Hepatocyte (in vitro differentiated cells): Measurements from ENCODE around the gene DNAH6.

Source experiments
- EZH2 ChIP-seq: fragments of 200-600 bp; sonication (generic); IDR thresholded peaks from 2 replicates; pipeline ENCODE4 v1.6.1; 2016; ENCODE audit warnings: antibody characterized with exemption, mild to moderate bottlenecking, borderline replicate concordance
- EZH2phosphoT487 ChIP-seq: fragments of 200-600 bp; sonication (generic); IDR thresholded peaks from one replicate; pipeline ENCODE4 v1.6.1; 2018; ENCODE audit warnings: antibody characterized with exemption, mild to moderate bottlenecking, low read depth, moderate library complexity; ENCODE audit not compliant: unreplicated experiment, severe bottlenecking
- TF ChIP-seq, protein P1 (sequence below): fragments of 200-600 bp; sonication (generic); IDR thresholded peaks from 2 replicates; pipeline ENCODE4 v1.5.1; 2016; ENCODE audit warnings: antibody characterized with exemption, mild to moderate bottlenecking; ENCODE audit not compliant: poor library complexity

GRCh38 chr2:84545005-84545404, 28.7 kb downstream of the DNAH6 start:
- TF ChIP-seq, protein P1, sequence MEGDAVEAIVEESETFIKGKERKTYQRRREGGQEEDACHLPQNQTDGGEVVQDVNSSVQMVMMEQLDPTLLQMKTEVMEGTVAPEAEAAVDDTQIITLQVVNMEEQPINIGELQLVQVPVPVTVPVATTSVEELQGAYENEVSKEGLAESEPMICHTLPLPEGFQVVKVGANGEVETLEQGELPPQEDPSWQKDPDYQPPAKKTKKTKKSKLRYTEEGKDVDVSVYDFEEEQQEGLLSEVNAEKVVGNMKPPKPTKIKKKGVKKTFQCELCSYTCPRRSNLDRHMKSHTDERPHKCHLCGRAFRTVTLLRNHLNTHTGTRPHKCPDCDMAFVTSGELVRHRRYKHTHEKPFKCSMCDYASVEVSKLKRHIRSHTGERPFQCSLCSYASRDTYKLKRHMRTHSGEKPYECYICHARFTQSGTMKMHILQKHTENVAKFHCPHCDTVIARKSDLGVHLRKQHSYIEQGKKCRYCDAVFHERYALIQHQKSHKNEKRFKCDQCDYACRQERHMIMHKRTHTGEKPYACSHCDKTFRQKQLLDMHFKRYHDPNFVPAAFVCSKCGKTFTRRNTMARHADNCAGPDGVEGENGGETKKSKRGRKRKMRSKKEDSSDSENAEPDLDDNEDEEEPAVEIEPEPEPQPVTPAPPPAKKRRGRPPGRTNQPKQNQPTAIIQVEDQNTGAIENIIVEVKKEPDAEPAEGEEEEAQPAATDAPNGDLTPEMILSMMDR = no peak
- TF ChIP-seq EZH2 (no peak), EZH2phosphoT487 (no peak)
